ENCODE measurements around the gene FGF7.
"Not testable (repeated sequence)": the region's sequence is repeated elsewhere in the genome, so short reads cannot be mapped to it uniquely, and the experiment has no call there.

FGF7 gene

DNA sequence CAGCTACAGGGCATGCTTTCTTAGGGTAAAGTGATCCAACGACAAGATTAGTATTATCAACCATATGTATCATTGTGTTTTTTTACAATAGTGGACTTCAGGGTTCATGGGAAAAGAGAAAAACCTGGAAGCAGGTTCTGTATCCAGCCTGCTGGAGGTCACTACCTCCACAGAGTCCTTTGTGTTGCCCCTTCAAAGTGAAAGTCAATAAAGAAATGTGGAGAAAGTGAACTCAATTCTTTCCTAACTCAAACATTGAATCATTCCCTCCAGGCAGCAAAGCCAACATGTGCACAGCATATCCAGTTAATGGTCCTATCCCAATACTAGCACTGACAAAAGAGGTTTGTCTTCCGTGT lies 45.4 kb downstream of the FGF7 start:
- Histone ChIP-seq H3K9ac (ENCODE audit: insufficient read length) (no peak overlapping the region), H3K4me3 (no peak overlapping the region), H3K9me3 (ENCODE audit: low read depth, low read length) (no peaks in the 10 kb centered on the region), H3K36me3 (ENCODE audit: insufficient read depth, low read length) (no peaks in the 10 kb centered on the region), H3K27ac (no peak overlapping the region)
- TF ChIP-seq POLR2AphosphoS5 (IDR thresholded peaks at IDR 0.05; ENCODE audit: borderline replicate concordance, low read depth, low read length) = no peak
- no peak for TF ChIP-seq EZH2 (IDR thresholded peaks at IDR 0.05)
- no peak for TF ChIP-seq FOXP2 (optimal IDR thresholded peaks at IDR 0.05; ENCODE audit: control extremely low read depth, extremely low read length, insufficient read depth)
- no peak for DNase-seq (ENCODE audit: low read depth, low spot score)

DNA sequence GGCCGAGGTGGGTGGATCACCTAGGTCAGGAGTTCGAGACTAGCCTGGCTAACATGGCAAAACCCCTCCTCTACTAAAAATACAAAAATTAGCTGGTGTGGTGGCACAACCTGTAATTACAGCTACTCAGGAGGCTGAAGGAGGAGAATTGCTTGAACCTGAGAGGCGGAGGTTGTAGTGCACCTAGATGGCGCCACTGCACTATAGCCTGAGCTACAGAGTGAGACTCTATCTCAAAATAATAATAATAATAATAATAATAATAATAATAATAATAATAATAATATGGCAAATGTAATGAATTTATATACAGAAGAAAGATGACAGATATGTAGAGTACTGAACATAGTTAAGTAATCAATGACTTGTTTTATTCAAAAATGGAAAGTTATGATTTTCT lies 48.2 kb downstream of the FGF7 start:
- not testable (repeated sequence) for H3K36me3 ChIP-seq (ENCODE audit: insufficient read depth, low read length); DNase-seq (ENCODE audit: low read depth, low spot score); H3K9me3 ChIP-seq (ENCODE audit: low read depth, low read length); H3K9ac ChIP-seq (ENCODE audit: insufficient read length); H3K4me3 ChIP-seq; H3K27ac ChIP-seq

DNA sequence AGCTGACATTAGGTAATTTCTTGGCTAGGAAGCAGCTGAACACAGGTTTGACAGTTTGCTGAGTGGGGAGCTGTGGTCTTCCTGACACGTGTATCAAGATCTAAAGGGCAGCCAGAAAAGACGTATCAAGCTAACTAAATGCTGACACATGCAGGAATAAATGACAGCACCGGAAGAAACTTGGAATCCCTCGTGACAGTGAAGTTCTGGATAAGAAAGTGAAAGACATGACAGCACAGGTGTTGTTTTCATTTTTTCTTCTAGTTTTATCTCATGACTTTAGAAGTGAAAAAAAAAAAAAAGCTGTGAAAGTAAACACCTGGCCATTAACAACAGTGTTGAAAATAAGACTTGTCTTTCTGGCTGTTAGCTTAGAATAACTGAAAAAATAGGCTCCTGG lies 48.7 kb downstream of the FGF7 start:
- TF ChIP-seq POLR2AphosphoS5 (IDR thresholded peaks at IDR 0.05; ENCODE audit: borderline replicate concordance, low read depth, low read length) (no peak), FOXP2 (optimal IDR thresholded peaks at IDR 0.05; ENCODE audit: control extremely low read depth, extremely low read length, insufficient read depth) (no peak), EZH2 (IDR thresholded peaks at IDR 0.05) (no peak)
- DNase-seq (ENCODE audit: low read depth, low spot score) = no peak
- Histone ChIP-seq H3K36me3 (ENCODE audit: insufficient read depth, low read length) (no peaks in the 10 kb centered on the region), H3K4me3 (no peak overlapping the region), H3K9me3 (ENCODE audit: low read depth, low read length) (no peaks in the 10 kb centered on the region), H3K9ac (ENCODE audit: insufficient read length) (no peak overlapping the region), H3K27ac (no peak overlapping the region)

DNA sequence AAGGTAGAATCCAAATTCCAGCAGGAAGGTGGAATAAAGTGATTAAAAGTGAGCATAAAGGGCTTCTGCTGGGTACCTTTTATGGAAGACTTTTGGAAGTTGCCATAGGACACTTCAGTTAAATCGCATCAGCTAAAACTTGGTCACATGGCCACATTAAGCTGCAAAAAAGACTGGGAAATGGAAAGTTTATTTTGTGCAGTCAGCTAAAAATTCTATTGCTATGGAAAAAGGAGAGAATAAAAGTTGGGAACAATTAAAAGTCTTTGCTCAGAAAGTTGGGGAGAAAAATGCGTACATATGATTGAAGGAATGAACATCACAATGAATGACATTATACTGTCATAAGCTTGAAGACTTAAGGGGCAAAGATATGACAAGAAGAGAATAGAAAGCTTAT lies 49.3 kb downstream of the FGF7 start:
- no peak for TF ChIP-seq EZH2 (IDR thresholded peaks at IDR 0.05)
- no peak for TF ChIP-seq POLR2AphosphoS5 (IDR thresholded peaks at IDR 0.05; ENCODE audit: borderline replicate concordance, low read depth, low read length)
- no peak for TF ChIP-seq FOXP2 (optimal IDR thresholded peaks at IDR 0.05; ENCODE audit: control extremely low read depth, extremely low read length, insufficient read depth)
- Histone ChIP-seq H3K9me3 (ENCODE audit: low read depth, low read length) (no peaks in the 10 kb centered on the region), H3K27ac (no peak overlapping the region), H3K4me3 (no peak overlapping the region), H3K9ac (ENCODE audit: insufficient read length) (no peak overlapping the region), H3K36me3 (ENCODE audit: insufficient read depth, low read length) (no peaks in the 10 kb centered on the region)
- no peak for DNase-seq (ENCODE audit: low read depth, low spot score)

DNA sequence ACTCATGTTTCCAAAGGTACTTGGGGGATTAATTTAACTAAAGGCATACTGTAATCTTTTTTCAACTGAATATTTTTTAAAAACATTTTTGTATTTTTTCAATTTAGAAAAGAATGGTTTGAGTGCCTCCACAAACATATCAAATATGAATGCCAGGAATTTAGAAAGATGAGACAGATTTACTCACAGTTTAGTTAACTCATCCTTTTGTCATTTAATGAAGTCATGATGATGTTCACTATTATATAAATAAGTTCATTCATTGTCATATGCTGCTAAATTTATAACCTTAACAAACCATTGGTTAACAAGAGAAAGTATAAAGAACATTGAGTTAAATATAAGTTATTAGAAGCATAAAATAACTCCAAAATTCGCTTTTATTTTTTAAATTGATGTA lies 50.0 kb downstream of the FGF7 start:
- Histone ChIP-seq H3K9me3 (ENCODE audit: low read depth, low read length) (no peaks in the 10 kb centered on the region), H3K27ac (no peak overlapping the region), H3K4me3 (no peak overlapping the region), H3K9ac (ENCODE audit: insufficient read length) (no peak overlapping the region), H3K36me3 (ENCODE audit: insufficient read depth, low read length) (no peaks in the 10 kb centered on the region)
- DNase-seq (ENCODE audit: low read depth, low spot score) = no peak
- TF ChIP-seq POLR2AphosphoS5 (IDR thresholded peaks at IDR 0.05; ENCODE audit: borderline replicate concordance, low read depth, low read length) (no peak), FOXP2 (optimal IDR thresholded peaks at IDR 0.05; ENCODE audit: control extremely low read depth, extremely low read length, insufficient read depth) (no peak), EZH2 (IDR thresholded peaks at IDR 0.05) (no peak)

DNA sequence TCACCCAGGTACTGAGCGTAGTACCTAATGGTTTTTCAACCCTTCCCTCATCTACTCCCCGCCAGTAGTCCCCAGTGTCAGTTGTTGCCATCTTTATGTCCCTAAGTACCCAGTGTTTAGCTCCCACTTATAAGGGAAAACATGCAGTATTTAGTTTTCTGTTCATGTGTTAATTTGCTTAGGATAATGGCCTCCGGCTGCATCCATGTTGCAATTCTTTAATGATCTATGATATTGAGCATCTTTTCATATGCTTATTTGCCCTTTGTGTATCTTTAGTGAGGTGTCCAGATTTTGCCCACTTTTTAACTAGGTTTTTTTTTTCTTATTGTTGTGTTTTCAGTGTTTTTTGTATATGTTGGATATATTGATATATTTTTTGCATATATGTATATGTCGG lies 55.0 kb downstream of the FGF7 start:
- not testable (repeated sequence) for H3K9me3 ChIP-seq (ENCODE audit: low read depth, low read length); DNase-seq (ENCODE audit: low read depth, low spot score); H3K9ac ChIP-seq (ENCODE audit: insufficient read length); H3K36me3 ChIP-seq (ENCODE audit: insufficient read depth, low read length); H3K27ac ChIP-seq; H3K4me3 ChIP-seq

DNA sequence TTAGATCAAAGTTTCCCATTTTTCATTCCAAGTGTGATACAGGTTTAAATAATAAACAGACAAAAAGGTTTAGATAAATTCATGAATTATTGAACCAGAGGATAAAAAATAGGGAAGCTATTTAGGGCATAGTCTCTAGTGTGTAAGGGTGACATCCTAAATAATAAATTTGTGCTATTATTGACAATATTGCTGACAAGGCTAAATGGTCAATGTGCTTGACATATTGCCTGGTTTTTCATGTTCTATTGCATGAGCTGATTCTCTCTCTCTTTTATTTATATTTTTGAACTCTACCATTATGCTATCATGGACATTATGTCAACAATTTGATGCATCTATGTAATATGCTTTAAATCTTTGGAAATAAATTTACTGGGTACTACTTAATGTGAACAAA lies 55.9 kb downstream of the FGF7 start:
- not testable (repeated sequence) for DNase-seq (ENCODE audit: low read depth, low spot score); H3K4me3 ChIP-seq; H3K9ac ChIP-seq (ENCODE audit: insufficient read length); H3K36me3 ChIP-seq (ENCODE audit: insufficient read depth, low read length); H3K27ac ChIP-seq; H3K9me3 ChIP-seq (ENCODE audit: low read depth, low read length)

DNA sequence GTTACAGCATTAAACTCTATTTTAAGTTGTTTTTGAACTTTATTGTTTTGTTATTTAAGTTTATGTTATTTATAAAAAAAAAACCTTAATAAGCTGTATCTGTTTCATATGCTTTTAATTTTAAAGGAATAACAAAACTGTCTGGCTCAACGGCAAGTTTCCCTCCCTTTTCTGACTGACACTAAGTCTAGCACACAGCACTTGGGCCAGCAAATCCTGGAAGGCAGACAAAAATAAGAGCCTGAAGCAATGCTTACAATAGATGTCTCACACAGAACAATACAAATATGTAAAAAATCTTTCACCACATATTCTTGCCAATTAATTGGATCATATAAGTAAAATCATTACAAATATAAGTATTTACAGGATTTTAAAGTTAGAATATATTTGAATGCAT lies 62.4 kb downstream of the FGF7 start:
- H3K27ac ChIP-seq; H3K9ac ChIP-seq (ENCODE audit: insufficient read length): not testable (repeated sequence)

DNA sequence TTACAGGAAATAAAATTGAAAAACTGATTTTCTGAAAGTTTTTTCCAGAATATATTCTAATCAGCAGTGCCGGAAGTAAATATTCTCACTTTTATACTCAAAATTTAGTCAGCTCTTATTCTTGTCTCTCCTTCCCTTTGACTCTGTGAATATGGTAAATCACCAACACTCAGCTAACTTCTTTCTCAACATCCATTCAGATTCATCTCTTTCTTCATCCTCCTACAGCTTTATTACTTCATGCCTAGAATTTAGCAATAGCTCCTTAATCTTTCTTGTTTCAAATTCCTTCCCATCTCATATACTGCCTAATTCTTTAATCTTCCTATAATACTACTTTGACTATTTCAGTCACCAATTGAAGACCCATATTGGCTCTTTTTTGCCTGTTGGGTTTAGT lies 67.9 kb downstream of the FGF7 start:
- TF ChIP-seq POLR2AphosphoS5 (IDR thresholded peaks at IDR 0.05; ENCODE audit: borderline replicate concordance, low read depth, low read length) = no peak
- no peak for TF ChIP-seq FOXP2 (optimal IDR thresholded peaks at IDR 0.05; ENCODE audit: control extremely low read depth, extremely low read length, insufficient read depth)
- no peak for TF ChIP-seq EZH2 (IDR thresholded peaks at IDR 0.05)
- no peak overlapping the region for H3K27ac ChIP-seq
- no peaks in the 10 kb centered on the region for H3K9me3 ChIP-seq (ENCODE audit: low read depth, low read length)
- H3K4me3 ChIP-seq = no peak overlapping the region
- DNase-seq (ENCODE audit: low read depth, low spot score) = no peak
- H3K36me3 ChIP-seq (ENCODE audit: insufficient read depth, low read length) = no peaks in the 10 kb centered on the region
- no peak overlapping the region for H3K9ac ChIP-seq (ENCODE audit: insufficient read length)

More for the DNA sequence above, 62.4 kb downstream of the FGF7 start:
- H3K4me3 ChIP-seq; H3K9me3 ChIP-seq (ENCODE audit: low read depth, low read length); H3K36me3 ChIP-seq (ENCODE audit: insufficient read depth, low read length); DNase-seq (ENCODE audit: low read depth, low spot score): not testable (repeated sequence)

DNA sequence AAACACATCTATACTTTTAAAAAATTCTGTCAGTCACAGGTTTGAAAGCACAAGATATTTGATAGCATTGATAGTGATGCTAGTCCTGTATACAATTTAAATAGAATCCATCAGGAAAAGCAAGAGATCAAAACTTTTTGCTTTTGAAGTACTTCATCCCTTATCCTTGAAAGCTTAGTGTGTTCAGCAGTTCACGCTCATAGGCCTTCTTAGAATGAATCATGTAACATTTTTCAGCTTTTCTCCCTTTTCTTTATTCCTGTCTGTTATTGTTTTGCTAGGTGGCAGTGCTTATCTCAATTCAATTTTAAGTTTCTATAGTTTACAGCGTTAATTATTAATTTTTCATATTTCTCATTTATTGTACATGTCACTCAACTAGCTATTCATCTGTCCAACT lies 69.1 kb downstream of the FGF7 start:
- Histone ChIP-seq H3K4me3 (no peak overlapping the region), H3K9ac (ENCODE audit: insufficient read length) (no peak overlapping the region), H3K27ac (no peak overlapping the region), H3K36me3 (ENCODE audit: insufficient read depth, low read length) (no peaks in the 10 kb centered on the region), H3K9me3 (ENCODE audit: low read depth, low read length) (no peaks in the 10 kb centered on the region)
- TF ChIP-seq EZH2 (IDR thresholded peaks at IDR 0.05) (no peak), FOXP2 (optimal IDR thresholded peaks at IDR 0.05; ENCODE audit: control extremely low read depth, extremely low read length, insufficient read depth) (no peak), POLR2AphosphoS5 (IDR thresholded peaks at IDR 0.05; ENCODE audit: borderline replicate concordance, low read depth, low read length) (no peak)
- no peak for DNase-seq (ENCODE audit: low read depth, low spot score)
